Dedifferentiated amniotic fluid mesenchymal stem cell (primary cell): ENCODE results near the gene UBTD2.
A peak's percentile ranks its signal among the peaks of the same experiment; 100 is the strongest.

Experiments
- DNase-seq: peaks from one replicate; pipeline ENCODE4 v3.0.0-alpha.2; 2016; ENCODE audit errors: extremely low spot score

Gene UBTD2

DNA sequence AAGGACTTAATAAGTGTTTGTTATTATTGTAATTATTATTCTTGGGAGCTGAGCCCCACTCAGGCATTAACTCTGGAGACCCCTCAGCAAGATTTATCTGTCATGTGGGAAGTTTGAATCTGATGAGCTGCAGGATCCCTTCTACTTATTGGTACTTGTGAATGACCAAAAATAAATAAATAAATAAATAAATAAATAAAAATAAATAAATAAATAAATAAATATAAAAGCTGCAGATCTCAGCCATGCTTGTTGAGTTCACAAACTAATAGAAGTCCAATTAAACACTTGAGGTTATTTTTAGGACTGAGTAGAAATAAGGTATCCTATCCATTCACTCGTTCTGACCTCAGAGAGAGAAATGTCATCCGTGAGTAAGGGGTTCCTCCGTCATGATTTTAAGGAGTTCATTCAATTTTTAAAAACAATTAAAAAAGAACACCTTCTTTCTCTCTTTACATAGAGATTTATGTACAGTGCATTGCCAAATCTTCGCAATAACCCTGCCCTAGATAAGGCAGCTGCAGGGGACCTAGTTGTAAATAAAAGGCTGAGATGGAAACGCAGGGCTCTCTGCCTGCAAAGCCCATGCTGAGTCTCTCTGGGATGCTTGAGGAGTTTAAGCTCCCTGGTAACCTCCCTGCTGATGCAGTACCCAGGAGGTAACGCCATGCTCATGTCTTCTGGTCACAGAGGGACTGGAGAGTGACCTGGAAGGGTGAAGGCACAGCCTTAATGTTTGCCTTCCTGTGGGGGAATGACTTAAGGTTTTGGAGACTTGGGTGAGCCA lies 88.4 kb downstream of the UBTD2 start:
- DNase-seq, result no peak

DNA sequence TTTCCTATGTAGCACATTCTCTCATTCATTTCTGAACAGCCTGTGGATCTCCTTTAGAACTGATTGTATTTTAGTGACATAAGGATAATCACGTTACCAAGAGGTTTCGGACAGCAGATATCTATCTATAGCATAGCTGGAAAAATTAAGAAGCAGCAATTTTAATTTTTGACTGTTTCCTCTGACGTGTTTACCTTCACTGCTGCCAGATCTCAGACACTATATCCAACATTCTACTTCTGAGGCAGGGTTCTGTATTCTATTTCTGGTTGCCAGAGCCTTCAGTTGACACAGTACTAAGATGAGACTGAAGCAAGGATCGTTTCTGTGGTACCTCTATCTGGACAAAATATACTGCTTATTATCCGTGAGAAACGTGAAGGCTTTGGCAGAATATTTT lies 89.7 kb downstream of the UBTD2 start, which contains the start of gene EFCAB9:
TSS of gene EFCAB9 (plus strand) at position 301 of the 400 bp plus-strand sequence. CDS start at position 302, 1 bp downstream.
- no peak for DNase-seq

DNA sequence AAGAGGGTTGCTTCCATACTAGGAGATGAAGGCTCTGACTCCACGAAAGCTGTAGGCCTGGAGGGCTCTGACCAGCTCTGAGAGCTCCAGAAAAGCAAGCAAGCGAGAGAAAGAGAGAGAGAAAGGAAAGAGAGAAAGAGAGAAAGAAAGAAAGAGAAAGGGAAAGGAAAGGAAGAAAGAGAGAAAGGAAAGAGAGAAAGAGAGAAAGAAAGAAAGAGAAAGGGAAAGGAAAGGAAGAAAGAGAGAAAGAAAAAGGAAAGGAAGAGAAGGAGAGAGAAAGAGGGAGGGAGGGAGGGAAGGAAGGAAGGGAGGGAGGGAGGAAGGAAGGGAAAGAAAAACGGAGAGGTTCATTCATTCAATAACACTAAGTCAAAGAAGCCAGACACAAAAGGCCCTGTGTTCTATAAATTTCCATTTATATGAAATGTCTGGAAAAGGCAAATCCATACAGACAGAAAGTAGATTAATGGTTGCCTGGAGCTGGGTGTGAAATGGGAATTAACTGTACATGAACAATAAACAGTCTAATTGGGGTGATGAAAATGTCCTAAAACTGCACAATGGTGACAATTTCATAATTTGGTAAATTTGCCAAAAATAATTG lies 93.8 kb downstream of the UBTD2 start:
- DNase-seq, result no peak

DNA sequence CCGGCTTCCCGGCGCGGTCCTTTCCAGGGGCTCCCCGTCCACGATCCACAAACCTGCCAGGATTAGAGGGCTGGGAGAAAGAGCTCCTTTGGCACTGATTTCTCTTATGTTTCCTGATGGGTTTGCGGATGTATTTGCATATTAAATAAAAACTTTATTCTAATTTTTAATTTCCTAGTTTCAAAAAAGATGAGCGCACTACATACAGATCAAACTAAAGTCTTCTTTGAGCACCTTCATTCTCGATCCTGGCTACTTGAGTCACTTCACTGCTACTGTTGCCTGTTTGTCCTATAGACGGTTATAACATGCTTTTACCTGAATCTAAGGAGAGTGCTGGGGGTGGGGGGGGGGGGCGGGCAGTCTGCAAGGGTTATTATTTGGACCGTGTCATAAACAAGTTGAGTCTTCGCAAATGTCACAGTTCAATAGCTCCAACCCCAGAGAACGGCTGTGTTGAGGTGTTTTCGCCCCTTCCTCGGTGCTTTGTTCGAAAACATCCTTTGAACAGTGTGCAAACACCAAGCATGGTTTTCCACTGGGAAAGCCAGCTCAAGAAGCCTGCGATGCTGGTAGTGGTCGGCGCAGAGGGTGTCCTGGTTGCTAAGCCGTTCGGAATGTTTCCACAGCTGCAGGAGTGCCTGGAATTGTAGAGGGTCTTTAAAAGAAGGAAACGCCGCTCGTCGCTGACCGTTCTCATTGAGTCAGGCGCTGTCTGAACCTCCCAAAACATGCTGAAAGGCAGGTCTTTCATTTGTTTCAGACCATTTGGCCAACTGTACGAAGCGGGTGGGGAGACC lies 94.5 kb downstream of the UBTD2 start:
- no peak for DNase-seq

DNA sequence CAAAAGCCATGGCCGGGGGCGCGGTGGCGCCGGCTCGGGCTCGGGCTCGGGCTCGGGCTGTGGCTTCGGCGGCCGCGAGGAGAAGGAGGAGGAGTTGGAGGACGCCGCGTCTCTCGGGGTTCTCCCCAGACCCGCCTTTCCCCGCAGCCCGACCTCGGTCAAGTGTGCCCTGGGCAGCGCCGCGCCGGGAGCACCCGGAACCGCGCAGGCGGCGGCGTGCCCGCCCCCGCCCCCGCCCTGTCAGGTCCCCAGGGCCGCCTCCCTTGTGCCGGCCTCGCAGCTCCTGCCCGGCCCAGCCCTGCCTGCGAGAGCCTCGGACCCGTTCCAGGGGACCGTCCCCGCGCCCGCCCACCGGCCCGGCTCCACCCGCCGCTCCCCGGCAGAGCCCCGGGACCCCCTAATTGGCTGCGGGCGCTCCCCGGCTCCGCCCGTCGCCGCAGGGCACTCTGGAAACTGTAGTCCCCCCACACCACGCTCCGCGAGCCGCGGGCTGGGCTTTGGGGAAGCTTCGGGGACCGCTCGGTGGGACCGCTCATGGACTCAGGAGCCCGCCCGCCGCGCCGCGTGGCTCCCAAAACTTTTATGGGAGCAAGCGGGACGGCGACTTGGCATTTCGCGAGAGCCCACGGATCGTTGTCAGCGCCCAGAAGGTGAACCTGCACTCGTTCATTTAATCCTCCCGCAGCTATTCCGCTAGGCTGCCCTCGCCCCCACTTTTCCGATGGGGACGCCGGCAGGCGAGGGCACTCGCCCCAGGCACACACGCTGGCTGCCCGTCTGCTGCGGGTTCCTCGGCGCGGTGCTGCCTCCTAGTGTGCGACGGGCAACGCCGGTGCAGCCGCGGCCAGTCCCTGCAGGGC lies 95.3 kb downstream of the UBTD2 start, which contains the start of gene STK10:
TSS of gene STK10 (minus strand) at position 192 of the 860 bp plus-strand sequence. CDS start at position 10, 182 bp downstream.
- peak; percentile 84 for DNase-seq

DNA sequence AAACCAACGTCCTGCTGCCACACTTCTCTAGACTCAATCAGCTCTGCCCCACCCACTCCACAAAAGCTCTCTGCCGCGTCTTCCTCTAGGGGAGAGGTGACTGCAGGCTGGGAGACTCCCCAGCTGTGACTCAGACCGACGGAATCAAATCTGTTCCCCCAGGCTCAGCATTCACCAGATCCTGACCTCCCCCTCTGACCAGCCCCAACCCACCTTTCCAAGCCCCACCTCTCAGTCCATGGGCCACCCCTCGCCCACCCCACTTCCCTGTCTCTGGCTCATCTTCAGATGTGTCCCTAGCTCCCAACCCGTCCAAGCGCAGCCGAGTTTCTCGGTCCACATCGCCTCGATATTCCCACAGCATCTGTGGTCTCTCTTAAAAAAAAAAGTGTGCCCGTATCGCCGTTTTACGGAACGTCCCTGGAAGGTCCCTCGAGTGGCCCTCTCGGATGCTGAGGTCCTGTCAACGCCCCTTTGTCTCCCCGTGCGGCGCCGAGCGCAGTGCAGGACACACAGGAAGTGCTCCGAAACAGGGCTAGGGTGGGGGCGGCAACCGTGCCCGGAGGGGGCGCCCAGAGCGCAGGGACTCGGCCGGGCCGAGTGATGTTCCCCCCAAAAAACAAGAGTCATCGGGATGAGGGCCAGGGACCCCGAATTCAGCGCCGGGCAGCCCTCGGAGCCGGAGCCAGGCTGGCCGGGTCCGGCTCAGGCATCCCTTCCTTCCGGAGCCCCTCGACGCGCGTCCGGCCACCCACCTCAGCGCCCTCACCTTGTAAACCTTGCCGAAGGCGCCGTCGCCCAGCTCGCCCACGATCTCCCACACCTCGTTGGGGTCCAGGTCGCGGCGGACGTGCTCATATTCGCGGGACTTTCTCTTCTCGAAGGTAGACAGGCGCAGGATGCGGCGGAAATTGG lies 96.2 kb downstream of the UBTD2 start:
- DNase-seq, result peak; percentile 67

DNA sequence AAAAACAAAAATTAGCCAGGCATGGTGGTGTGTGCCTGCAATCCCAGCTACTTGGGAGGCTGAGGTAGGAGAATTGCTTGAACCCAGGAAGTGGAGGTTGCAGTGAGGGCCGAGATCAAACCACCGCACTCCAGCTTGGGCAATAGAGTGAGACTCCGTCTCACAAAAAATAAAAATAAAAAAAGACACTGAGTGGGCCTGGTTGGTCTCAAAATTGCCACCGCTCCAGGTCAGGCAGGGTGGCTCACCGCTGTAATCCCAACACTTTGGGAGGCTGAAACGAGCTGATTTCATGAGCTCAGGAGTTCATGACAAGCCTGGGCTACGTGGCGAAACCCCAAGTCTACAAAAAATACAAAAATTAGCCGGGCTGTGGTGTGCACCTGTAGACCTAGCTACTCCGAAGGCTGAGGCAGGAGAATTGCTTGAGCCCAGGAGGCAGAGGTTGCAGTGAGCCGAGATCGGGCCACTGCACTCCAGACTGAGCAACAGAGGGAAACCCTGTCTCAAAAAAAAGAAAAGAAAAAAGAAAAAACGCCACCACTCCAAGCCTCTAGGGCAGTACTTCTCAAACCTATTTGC lies 97.4 kb downstream of the UBTD2 start:
- no peak for DNase-seq

DNA sequence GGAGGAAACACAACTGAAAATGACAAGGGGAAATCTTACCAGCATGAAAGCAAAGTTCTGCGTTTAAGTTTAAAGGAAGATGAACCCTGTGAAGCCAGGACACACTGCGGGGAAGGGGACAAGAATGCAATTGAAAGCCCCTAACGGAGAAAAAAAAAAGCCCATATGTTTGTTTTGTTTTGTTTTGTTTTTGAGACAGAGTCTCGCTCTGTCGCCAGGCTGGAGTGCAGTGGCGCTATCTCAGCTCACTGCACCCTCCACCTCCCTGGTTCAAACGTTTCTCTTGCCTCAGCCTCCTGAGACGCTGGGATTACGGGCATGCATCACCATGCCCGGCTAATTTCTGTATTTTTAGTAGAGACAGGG lies 98.5 kb downstream of the UBTD2 start:
- DNase-seq, result no peak

DNA sequence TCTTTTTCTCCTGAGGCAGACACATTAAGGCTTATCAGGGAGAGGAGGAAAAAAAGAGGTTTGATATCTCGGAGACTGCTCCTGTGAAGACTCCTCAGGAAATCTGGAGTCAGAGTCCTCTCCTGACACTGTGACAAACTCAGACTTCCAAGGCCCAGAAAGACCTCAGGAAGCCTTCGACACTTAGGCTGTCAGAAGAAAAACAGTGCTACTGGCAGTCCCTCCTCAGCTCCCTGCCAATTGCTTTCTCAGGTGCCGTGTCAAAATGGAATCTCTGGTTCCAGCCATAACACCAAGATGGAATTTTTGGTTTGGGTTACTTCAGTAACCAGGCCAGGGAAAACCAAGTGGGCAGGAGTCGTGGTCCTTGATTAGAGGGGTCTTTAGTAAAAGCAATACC lies 99.7 kb downstream of the UBTD2 start:
- DNase-seq, result no peak

DNA sequence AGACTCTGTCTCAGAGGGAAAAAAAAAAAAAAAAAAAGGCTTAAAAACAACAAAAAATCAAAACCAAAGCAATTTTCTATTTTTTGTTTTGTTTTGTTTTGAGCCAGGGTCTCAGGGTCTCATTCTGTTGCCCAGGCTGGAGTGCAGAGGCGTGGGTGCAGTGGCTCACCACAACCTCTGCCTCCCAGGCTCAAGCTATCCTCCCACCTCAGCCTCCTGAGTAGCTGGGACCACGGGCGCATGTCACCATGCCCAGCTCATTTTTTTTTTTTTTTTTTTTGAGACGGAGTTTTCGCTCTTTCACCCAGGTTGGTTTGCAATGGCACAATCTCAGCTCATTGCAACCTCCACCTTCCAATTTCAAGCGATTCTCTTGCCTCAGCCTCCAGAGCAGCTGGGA lies 101.3 kb downstream of the UBTD2 start:
- no peak for DNase-seq

DNA sequence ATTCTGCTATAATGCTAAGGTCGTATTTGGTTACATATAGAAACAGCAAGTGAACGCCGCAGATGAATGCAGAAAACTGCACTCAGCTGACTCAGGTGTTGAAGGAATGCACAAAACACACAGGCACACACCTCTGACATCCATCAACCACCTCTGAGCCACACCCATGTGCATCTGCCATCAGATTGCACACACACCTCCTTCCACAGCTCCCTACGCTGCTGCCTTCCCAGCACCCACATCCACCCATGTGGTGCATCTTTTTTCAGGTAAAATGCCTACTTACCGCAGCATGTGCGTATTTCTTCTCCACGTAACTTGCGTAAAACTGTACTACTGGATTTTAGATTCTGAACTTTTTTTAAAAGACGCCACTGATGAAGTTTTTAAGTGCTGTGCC lies 102.6 kb downstream of the UBTD2 start:
- DNase-seq, result no peak

DNA sequence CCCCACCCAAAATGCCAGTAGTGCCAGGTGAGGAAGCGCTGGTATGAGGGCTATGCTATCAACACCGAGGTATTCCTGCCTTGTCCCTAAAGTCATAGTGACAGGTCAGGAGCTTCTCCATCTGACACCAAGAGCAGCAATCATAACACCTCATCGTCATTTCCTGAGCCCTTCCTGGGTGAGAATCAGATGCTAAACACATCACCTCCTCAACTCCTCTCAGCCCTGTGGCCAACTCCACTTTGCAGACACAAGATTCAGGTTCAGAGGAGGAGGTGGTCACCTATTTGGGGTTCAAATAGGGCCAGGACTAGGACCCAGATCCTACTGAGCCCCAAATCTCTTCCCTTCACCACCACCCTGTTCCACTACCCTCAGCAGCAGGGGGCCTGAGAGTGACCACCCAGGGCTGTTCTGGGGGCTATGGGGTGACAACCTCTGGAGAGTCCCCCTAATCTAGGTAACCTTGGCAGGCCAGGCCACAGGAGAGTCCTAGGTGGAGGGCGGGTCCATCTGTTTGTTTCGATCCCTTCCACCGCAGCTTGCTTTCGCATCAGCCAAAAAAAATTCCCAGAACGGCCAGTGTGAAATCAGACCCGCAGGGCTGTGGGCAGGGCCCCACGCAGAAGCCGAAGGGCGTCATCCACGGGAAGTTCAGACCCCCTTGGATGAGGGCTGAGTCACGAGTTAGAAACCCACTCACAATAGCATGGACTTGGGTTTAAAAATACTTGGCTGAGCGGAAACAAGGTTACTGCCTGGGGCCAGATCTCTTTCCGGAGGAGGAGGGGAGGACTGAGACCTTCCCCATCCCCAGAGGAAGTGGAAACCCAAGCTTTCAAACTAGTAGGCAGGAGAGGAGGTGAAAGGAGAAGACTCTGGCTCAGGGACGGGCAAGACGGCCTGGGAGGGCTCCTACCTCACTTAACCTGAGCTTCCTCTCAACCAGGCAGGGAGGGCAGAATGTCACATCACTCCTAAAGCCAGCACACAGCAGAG lies 104.3 kb downstream of the UBTD2 start:
- peak; percentile 71 for DNase-seq

DNA sequence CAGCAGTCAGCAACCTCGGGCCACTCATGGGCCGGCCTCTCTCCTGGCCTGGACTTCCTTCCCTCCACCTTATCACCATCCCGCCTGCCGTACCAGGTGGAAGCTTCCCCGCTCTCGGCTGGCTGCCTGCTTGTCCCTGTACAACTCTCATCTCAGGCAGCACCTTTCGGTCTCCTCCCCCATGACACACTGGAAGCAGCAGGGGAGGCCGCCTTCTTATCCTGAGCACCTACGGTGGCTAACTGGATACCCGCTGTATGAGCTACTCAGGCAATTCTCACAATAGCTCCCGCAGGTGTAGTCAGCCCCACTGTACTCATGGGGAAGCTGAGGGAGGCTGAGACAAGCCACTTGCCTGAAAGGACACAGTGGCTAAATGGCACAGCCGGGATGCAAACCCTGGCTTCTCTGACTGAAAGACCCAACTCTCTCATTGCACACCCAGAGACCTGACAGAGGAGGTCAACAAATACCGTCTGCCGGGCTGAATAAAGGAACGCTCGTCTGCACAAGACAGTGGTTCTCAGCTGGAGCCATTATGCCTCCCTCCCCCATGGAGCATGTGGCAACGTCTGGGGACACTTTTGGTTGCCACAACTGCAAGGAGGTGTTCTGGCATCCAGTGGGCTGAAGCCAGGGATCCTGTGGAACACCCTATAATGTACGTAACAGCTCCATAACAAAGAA lies 105.1 kb downstream of the UBTD2 start:
- DNase-seq, result no peak

DNA sequence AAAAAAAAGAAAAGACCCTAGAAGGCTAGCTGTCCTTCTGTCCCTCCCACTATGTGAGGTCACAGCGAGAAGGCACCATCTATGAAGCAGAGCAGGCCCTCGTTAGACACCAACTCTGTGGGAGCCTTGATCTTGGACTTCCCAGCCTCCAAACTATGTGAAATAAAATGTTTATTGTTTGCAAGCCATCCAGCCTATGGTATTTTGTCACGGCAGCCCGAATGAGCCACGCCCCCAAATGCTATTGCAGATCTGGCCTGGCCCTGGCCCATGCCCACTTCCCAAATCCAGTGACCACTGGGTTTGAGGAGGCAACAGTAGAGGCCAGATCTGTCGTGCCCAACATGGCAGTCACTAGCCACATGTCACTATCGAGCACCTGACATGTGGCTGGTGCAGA lies 106.4 kb downstream of the UBTD2 start:
- no peak for DNase-seq

DNA sequence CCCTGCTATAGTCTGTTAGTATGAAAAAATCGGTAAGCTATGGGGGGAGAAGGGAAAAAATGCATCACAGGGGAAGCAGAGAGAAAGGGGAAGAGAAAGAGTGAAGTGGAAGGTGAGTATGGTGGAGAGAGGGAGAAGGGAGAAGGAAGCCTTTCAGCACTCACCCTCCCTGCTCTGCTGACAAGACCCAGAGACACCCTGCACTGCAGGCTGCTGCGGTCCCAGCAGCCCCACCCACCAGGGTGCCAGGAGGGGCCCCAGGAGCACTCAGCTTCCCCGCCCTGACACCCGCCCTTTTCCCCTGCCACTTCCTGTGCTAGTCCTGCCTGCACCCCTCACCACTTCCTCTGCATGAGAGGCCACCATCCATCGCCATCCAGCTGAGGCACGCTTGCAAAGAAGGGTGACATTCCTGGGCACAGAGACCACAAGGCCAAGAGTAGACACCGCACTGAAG lies 108.3 kb downstream of the UBTD2 start:
- no peak for DNase-seq

DNA sequence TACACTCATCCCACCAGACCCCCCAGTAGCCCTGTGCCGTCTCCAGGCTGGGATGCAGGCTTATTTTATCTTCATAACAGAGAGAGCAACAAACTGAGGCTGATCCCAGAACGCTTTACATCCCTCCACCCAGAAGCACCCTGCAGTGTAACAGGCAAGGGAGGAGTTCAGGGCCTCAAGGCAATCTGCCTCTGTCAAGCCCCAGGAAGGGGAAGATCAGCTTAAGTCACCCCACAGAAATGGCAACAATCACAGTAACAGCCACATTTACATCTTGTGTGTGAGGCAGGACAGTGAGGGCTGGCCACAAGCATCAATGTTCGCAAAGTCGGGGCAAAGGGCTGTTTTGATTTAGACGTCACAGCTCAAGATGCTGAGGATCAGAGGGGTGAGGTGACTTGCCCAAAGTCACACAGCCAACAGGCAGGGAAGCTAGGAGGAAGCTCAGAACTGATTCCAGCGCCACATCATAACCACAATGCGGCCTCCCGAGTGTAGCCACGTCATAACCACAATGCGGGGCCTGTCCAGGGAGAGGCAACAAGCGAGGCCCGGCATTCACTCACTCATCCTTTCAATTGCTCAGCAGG lies 109.9 kb downstream of the UBTD2 start:
- DNase-seq, result no peak

DNA sequence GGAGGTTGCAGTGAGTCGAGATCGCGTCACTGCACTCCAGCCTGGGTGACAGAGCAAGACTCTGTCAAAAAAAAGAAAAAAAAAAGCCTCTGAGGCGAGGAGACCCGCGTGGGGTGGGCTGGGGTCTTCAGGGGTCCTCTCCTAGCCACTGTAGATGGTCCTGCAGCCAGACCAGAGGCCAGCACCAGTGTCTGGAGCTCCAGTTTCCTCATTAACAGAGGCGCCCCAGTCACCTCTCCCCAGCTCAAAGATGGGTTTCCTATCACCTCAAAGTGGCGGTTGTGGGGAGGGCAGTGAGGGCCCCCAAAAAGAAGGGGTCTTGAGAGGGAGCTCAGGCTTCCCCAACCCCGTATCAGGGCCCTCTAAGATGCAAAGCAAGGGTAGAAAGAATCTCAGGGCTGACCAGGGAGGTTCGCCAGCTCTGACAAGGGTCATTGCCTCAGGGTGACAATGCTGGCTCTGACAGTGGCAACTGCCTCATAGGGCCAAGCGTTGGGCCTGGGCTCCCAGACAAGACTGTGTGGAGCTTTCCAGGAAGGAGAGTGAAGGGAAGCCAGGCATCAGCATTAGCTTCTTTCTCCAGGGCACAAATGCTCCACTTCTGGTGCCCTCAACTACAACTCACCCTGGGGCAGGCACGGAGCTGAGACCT lies 110.5 kb downstream of the UBTD2 start:
- DNase-seq, result no peak
